Measurements from ENCODE around the gene PPY.
"Not testable (repeated sequence)": the region's sequence is repeated elsewhere in the genome, so short reads cannot be mapped to it uniquely, and the experiment has no call there.

The PPY gene

DNA sequence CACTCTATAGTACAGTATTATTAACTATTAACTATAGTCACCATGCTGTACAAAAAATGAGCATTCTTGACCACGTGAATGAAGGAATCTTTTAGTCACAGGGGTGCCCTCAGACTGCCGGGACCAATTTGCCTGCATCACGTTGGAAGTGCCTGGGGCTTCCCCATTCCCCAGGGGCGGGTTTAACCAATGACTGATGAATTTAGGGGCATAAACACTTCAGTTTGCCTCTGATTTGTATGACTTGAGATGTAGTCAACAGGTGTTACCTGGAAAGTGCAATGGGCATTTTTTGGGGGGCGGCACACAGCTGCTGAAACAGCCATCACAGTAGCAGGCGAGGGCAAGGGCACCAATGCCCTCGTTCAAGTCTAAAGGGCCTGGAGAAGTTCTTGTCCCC, 20.2 kb upstream of the PPY start:
- no peak for DNase-seq

- no peak for DNase-seq
These were observed 19.7 kb upstream of the PPY start for GRCh38 chr17:43961954-43962353.

- not testable (repeated sequence) for DNase-seq
These were observed 19.0 kb upstream of the PPY start for GRCh38 chr17:43961292-43961691.

DNA sequence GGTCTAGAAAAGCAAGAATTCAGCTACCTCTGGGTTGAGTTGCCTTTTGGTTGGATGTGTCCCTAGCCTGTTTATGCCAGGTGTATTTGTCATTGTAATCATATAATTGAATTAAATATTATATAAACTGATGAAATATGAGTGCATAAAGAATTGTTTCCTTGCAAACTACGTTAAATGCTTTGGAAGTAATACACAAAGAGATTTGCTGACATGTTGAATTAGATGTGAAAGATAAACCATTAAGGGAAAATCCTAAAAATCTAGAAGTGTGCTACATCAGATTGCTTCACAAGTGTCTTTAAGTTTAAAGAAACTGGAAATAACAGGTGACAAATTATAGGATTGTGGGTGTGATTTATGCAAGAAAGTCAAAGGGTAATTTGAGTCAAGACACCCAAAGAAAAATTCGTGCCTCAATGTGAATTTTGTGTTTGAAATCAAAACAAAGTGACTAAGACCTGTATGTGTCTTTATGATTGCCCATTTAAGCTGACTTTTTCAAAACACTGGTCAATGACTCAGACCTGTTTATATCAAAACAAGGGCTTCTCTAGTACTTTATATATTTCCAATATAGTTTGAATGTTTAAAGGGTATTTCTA, 16.6 kb upstream of the PPY start:
- no peak for DNase-seq

- no peak for DNase-seq
These were observed 13.9 kb upstream of the PPY start for GRCh38 chr17:43956222-43956621.

DNA sequence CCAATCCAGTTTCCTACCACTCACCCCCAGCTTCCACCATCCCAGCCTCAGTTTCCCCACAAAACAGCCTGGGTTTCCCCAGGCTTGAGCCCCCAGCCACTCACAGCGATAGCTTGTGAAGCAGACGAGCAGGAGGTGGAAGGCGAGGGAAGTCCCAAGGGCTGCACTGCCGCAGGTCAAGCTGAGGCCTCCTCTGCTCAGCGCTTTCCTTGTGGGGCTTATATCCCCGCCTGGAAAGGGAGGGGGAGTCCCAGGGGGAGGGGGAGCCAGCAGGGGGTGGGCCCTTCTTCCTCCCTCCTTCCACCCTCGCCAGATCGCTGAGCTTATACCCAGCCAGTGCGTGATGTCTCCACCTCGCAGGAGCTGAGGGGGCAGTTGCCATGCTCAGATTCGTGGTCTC, 11.5 kb upstream of the PPY start, which contains the start of gene PYY:
Gene PYY (minus strand): TSS at position 195 of the 400 bp plus-strand sequence. CDS start 457 bp downstream, outside the sequence.
- no peak for DNase-seq

GRCh38 chr17:43952724-43953666, 10.7 kb upstream of the PPY start:
- DNase-seq, result no peak

- DNase-seq, result no peak
These were observed 10.1 kb upstream of the PPY start for GRCh38 chr17:43952351-43952723.

DNA sequence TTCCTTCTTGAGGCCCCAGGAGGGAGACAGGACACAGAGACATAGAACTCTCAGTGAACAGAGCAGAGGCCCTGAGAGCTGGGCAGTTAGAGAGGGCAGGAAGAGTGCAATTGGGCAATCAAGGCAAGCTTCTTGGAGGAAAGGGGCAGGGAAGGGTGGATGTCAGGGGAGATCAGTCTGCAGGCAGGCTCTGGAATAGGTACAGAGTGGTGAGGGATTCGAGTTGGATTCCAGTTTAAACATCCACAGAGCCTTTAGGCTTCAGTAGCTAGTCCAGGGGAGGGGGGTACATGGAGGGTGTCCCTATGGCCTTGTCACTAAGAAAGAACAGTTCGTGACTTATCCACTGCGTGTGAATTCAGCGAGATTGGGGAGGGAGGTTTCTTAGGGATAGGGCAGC, 9.5 kb upstream of the PPY start:
- DNase-seq, result no peak

DNA sequence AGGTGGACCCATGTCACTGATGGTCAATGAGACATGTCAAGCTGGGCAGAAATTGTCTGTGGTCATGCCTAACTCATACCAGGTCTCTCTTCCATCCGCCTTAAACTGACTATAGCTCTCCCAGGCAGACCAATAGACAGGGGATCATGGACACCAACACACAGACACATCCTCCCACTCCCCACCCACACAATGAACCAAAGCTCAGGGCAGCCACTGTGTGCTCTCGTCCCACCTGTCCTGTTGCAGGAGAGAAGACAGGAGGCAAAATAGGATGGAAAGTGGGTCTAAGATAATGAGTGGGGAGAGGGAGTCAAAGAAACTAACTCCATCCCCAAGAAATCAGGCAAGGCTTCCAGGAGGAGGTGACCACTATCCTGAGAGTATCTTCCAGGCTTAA, 8.3 kb upstream of the PPY start:
- DNase-seq, result no peak

- DNase-seq, result no peak
These were observed 7.5 kb upstream of the PPY start for GRCh38 chr17:43949781-43950180.

DNA sequence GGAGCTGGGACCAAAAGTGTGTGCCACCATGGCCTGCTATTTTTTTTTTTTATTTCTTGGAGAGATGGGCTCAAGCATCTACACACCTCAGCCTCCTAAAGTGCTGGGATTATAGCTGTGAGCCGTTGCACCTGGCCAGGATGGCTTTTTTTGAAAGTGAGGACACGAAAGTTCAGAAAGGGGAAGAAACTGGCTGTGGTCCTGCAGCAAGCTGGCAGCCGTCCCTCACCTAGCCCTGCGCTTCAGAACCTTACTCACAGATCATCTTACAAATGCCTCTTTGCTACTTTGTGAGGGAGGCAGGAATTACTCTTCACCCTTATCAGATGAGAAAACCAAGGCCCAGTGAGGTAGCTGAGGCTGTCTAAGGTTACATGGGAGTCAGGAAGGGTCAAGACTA, 4.5 kb upstream of the PPY start:
- no peak for DNase-seq

DNA sequence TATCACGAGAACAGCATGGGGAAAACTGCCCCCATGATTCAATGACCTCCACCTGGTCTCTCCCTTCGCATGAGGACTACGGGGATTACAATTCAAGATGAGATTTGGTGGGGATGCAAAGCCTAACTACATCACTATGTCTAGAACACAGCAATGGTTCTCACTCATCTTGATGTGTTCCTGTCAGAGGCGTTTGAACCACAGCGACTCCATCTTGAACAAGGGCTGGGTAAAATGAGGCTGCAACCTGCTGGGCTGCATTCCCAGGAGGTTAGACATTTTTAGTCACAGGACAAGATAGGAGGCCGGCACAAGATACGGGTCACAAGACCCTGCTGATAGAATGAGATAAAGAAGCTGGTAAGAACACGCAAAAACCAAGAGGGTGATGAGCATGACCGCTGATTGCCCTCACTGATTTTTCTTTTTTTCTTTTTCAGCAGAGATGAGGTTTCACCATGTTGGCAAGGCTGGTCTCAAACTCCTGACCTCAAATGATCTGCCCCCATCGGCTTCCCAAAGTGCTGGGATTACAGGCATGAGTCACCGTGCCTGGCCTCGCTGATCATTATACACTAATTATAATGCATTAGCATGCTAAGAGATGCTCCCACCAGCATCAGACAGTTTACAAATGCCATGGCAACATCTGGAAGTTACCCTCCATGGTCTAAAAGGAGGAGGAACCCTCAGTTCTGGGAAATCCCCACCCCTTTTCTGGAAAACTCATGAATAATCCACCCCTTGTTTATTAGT, 3.0 kb upstream of the PPY start:
- DNase-seq, result no peak

GRCh38 chr17:43940630-43941029, 1.6 kb downstream of the PPY start:
- DNase-seq, result no peak

- no peak for DNase-seq
These were observed 2.4 kb downstream of the PPY start for GRCh38 chr17:43939886-43940285.

DNA sequence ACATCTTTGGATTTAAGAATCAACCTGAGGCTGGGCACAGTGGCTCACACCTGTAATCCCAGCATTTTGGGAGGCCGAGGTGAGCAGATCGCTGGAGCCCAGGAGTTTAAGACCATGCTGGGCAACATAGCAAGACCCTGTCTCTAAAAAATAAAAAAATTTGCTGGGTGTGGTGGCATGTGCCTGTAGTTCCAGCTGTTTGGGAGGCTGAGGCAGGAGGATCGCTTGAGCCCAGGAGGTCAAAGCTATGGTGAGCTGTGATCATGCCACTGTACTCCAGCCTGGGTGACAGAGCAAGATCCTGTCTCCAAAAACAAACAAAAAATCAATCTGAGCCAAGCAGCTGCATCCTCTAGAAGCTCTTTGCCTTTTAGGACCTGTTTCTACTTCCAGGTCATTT, 2.8 kb downstream of the PPY start:
- not testable (repeated sequence) for DNase-seq

GRCh38 chr17:43938838-43939182, 3.5 kb downstream of the PPY start:
- no peak for DNase-seq

DNA sequence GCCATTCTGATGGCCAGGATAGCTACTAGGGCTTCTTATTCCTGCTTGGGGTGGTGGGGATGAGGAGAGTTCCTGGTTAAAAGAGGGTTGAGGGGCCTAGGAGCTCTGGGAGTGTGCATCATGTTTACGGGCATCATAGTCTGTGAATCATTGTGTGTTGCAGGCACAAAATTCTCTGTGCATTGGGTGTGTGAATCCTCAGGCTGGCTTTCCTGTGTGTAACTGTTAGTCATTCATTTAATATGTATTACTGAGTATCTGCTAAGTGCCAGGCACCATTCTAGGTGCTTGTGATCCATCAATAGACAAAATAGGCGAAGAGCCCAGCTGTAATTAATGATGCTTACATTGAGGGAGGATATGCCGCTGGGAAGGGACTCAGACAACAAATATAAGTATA, 5.8 kb downstream of the PPY start:
- no peak for DNase-seq

DNA sequence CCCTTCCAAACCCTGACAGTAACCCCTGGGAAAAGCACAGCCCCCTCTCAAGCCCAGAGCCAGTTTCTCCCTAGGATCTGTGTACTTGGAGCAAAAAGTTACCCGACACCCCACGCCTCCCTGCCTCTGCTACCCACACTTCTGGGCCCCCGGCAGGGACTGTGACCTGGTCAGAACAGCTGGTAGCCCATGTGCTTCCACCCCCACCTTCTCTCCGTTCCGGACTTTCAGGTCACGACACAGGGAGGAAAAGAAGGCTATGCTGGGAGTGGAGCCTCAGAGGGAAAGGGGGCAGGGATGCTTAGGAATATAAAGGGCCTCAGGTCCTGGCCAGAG, 6.4 kb downstream of the PPY start:
- DNase-seq, result no peak

DNA sequence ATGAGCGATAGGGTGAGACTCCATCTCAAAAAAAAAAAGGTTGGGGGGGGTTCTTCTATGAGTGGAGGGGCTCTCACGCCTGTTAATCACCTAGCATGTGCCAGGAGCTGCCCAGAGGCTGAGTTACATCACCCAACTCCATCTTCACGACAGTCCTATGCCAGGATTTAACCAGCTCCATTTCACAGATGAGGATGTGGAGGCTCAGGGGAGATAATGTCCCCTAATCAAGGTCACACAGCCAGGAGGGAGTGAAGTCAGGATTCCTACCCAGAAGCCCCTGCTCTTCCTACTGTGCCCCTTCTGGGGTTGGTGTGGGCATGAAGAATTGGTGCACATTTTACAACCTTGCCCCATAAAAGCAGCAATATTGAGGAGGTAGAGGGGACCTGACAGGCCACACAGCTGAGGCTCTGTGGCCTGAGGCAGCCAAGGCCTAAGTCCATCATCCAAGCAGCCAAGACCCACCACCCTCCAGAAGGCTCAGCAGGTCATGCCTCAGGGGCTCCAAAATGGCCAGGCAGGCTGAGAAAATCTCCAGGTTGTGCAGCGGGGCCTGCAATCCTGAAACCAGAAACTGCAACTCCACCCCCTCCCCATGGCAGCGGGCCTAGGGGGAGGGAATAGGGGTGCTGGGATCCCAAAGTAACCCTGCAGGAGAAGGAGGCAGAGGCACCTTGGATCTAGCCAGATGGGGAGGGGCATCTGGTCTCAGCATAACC, 6.9 kb downstream of the PPY start:
- DNase-seq, result no peak

DNA sequence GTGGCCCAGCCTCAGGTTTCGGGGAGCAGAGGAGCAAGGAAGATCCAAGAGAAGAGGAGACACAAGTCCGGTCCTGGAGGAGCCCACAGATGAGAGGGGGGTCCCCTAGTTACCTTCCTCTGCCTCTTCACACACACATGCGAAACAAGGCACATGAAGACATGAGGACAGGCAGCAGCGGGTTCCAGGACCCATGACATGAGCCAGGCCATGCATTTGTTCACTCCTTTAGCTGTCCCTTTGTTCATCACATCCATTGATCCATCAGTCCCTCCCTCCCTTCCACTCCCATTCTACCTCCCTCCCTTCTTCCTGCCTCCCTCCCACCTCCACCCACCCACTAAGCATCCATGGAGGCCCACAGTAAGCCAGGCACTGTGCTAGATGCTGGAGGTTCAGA, 9.4 kb downstream of the PPY start:
- no peak for DNase-seq

DNA sequence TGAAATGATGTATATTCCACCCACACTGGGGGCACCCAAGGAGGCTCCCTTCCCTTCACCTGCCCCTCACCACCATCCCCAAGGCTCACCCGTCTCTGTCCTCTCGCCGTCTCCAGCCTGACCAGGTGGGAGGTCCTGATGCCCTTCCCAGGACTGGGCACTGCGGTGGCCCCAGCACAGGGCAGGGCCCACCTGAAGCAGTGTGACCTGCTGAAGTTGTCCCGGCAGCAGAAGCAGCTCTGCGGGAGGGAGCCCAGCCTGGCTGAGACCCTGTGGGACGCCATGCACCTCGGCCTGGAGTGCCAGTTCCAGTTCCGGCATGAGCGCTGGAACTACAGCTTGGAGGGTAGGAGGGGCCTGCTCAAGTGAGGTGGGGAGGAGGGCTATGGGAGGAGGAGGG, 9.9 kb downstream of the PPY start:
- no peak for DNase-seq

DNA sequence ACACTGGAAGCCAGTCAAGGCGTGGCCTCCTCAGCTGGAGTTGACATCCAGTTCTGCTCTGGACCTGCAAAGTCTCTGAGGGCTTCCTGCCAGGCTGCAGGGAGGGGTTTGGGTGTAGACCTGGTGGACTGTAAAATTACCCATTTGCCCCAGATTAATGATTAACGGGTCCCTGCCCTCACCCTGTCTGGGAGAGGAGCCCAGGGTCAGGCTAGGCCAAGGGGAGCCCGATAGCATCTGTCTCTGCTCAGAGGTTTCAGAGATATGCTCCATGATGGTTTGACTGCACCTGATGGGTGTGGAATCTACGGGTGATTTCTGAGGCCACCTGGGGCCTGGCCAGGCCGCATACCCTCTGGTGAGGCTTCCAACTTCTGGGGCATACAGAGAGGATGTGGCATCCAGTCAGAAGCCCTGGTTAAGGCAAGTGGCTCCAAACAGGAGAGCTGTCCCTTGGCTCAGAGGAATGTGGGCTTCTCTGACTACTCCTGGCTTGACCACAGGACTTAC, 11.2 kb downstream of the PPY start:
- DNase-seq, result no peak
